ENCODE measurements around the gene YIF1B. TPM values are rescaled to one million over a fixed set of nuclear protein-coding genes. Genes with fewer than 3 reads are reported as not detected.

Gene YIF1B
- total and polyA plus RNA-seq, 4 donors: 34.1 to 74.1 (median 42.9) TPM

DNA sequence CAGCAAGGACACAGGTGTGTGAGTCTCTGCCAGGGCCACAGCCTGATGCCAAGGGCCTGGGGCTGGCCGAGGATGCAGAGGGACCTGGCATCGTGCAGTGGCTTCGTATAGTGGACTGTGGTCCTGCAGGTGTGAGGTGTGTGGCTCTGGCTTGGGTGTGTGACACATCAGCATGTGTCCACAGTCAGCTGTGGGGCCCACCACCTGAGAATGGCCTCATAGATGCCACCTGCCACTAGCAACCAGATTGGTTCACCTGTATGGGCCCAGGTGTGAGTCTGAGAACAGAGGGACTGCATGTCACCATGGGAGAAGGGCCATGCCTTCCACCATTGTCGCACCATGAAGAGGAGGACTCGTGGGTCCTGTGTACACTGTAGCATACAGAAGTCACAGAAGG lies 62.0 kb downstream of the YIF1B start:
- H3K9me3 ChIP-seq (ENCODE audit: control insufficient read depth in 4 of 4, low read length in 3 of 4): no peaks in the 10 kb centered on the region
- no peak for DNase-seq (ENCODE audit: low spot score)
- no peaks in the 10 kb centered on the region for H3K36me3 ChIP-seq (ENCODE audit: control insufficient read depth in 4 of 4, insufficient read depth in 3 of 4, low read depth in 1 of 4, low read length in 3 of 4)
- peaks cover 0 to 6% (median 1%) of the 10 kb centered on the region in 4 donors for H3K27me3 ChIP-seq (ENCODE audit: control insufficient read depth in 4 of 4, insufficient read depth in 4 of 4, low read length in 3 of 4)
- peak overlapping the region; percentile 33 to 56 for H3K27ac ChIP-seq (ENCODE audit: low read depth in 1 of 2, low read length in 2 of 2)
- peaks cover 9 to 29% (median 13%) of the 10 kb centered on the region in 4 donors for H3K4me1 ChIP-seq (ENCODE audit: control insufficient read depth in 4 of 4, insufficient read depth in 4 of 4, low read length in 3 of 4)
- WGBS: 93% methylated on average over 5 of the region's 5 CpGs
- H3K4me3 ChIP-seq (ENCODE audit: low read depth in 1 of 3, low read length in 3 of 3): no peak overlapping the region
- TF ChIP-seq NR2F2 (IDR thresholded peaks at IDR 0.05) (no peak), GABPA (IDR thresholded peaks at IDR 0.05 in 1 of 2, conservative IDR thresholded peaks at IDR 0.05 in 1 of 2) (no peak), HNF4G (IDR thresholded peaks at IDR 0.05) (no peak), YY1 (IDR thresholded peaks at IDR 0.05) (no peak)
- TF ChIP-seq, protein P1, sequence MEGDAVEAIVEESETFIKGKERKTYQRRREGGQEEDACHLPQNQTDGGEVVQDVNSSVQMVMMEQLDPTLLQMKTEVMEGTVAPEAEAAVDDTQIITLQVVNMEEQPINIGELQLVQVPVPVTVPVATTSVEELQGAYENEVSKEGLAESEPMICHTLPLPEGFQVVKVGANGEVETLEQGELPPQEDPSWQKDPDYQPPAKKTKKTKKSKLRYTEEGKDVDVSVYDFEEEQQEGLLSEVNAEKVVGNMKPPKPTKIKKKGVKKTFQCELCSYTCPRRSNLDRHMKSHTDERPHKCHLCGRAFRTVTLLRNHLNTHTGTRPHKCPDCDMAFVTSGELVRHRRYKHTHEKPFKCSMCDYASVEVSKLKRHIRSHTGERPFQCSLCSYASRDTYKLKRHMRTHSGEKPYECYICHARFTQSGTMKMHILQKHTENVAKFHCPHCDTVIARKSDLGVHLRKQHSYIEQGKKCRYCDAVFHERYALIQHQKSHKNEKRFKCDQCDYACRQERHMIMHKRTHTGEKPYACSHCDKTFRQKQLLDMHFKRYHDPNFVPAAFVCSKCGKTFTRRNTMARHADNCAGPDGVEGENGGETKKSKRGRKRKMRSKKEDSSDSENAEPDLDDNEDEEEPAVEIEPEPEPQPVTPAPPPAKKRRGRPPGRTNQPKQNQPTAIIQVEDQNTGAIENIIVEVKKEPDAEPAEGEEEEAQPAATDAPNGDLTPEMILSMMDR (IDR thresholded peaks at IDR 0.05; ENCODE audit: low read depth, low read length, missing input control): no peak
- H3K9ac ChIP-seq (ENCODE audit: low read depth in 1 of 2, low read length in 2 of 2): no peak overlapping the region

Small RNAs within 50 kb of the gene (small RNA-seq; reads per million reads assigned to genes)
- gene RF00019: not detected

Other genes starting within 250 kb of the YIF1B start
- not detected for gene DPF1, start 91.7 kb downstream of the YIF1B start, total RNA-seq
- gene DPF1, start 91.7 kb downstream of the YIF1B start, polyA plus RNA-seq: not detected
- gene PPP1R14A, start 59.6 kb downstream of the YIF1B start, total RNA-seq: 1 to 10 TPM; 2.7 to 3.0 TPM
- gene PPP1R14A, start 59.6 kb downstream of the YIF1B start, polyA plus RNA-seq: 1 to 10 TPM; 9.7 to 10.0 TPM
- gene SPINT2, start 51.4 kb downstream of the YIF1B start, total RNA-seq: 10 to 100 TPM in 1 of 2 donors, 1 to 10 TPM in 1; 7.0 to 43.0 TPM
- 10 to 100 TPM in 1 of 2 donors, 1 to 10 TPM in 1; 7.1 to 14.2 TPM for gene SPINT2, start 51.4 kb downstream of the YIF1B start, polyA plus RNA-seq
- 1 to 10 TPM in 1 of 2 donors, not detected in 1; 1.6 TPM for gene C19orf33, start 11.7 kb downstream of the YIF1B start, total RNA-seq
- under 1 TPM in 1 of 2 donors, not detected in 1; 0.36 TPM for gene C19orf33, start 11.7 kb downstream of the YIF1B start, polyA plus RNA-seq
- 1 to 10 TPM; 3.0 to 4.6 TPM for gene KCNK6, start 3.9 kb upstream of the YIF1B start, total RNA-seq
- 1 to 10 TPM; 1.2 to 2.5 TPM for gene KCNK6, start 3.9 kb upstream of the YIF1B start, polyA plus RNA-seq
- gene CATSPERG, start 19.9 kb upstream of the YIF1B start, total RNA-seq: 1 to 10 TPM; 1.8 to 3.3 TPM
- gene CATSPERG, start 19.9 kb upstream of the YIF1B start, polyA plus RNA-seq: 1 to 10 TPM; 1.2 to 1.6 TPM
- 100 to 1,000 TPM; 129 to 134 TPM for gene PSMD8, start 58.6 kb upstream of the YIF1B start, total RNA-seq
- gene PSMD8, start 58.6 kb upstream of the YIF1B start, polyA plus RNA-seq: 100 to 1,000 TPM in 1 of 2 donors, 10 to 100 TPM in 1; 89.3 to 110 TPM
- gene GGN, start 72.1 kb upstream of the YIF1B start, total RNA-seq: not detected
- not detected for gene GGN, start 72.1 kb upstream of the YIF1B start, polyA plus RNA-seq
- under 1 TPM in 1 of 2 donors, not detected in 1; under 0.01 TPM for gene SPRED3, start 72.8 kb upstream of the YIF1B start, total RNA-seq
- gene SPRED3, start 72.8 kb upstream of the YIF1B start, polyA plus RNA-seq: under 1 TPM in 1 of 2 donors, not detected in 1; 0.09 TPM
- 1 to 10 TPM; 4.2 to 7.1 TPM for gene FAM98C, start 87.1 kb upstream of the YIF1B start, total RNA-seq
- 1 to 10 TPM; 5.3 to 8.5 TPM for gene FAM98C, start 87.1 kb upstream of the YIF1B start, polyA plus RNA-seq
- gene RASGRP4, start 110.3 kb upstream of the YIF1B start, total RNA-seq: 1 to 10 TPM; 1.9 to 2.4 TPM
- gene RASGRP4, start 110.3 kb upstream of the YIF1B start, polyA plus RNA-seq: 1 to 10 TPM in 1 of 2 donors, under 1 TPM in 1; 0.60 to 1.4 TPM
- under 1 TPM; 0.33 to 0.70 TPM for gene RYR1, start 117.7 kb upstream of the YIF1B start, total RNA-seq
- under 1 TPM; 0.01 to 0.25 TPM for gene RYR1, start 117.7 kb upstream of the YIF1B start, polyA plus RNA-seq